Endodermal cell (in vitro differentiated cells): ENCODE measurements around the gene RNF215. TPM values are rescaled to one million over a fixed set of nuclear protein-coding genes. Genes with fewer than 3 reads are reported as not detected.
"Not testable (repeated sequence)": the region's sequence is repeated elsewhere in the genome, so short reads cannot be mapped to it uniquely, and the experiment has no call there.

Source experiments
- DNase-seq: peaks from one replicate; pipeline ENCODE4 v3.0.0-alpha.2; 2017
- H3K27ac ChIP-seq: 2 replicates; pipeline ENCODE4 v1.5.1; 2013; ENCODE audit warnings: mild to moderate bottlenecking, low read depth, low read length, moderate library complexity
- H3K27me3 ChIP-seq: 2 replicates; pipeline ENCODE4 v1.6.1; 2013; ENCODE audit warnings: mild to moderate bottlenecking, low read length, moderate library complexity; ENCODE audit not compliant: insufficient read depth, control insufficient read depth, poor library complexity, severe bottlenecking
- H3K36me3 ChIP-seq: 2 replicates; pipeline ENCODE4 v1.7.0; 2013; ENCODE audit warnings: mild to moderate bottlenecking, low read length, moderate library complexity; ENCODE audit not compliant: control insufficient read depth, insufficient read depth
- H3K4me1 ChIP-seq: one replicate; pipeline ENCODE4 v1.7.0; 2013; ENCODE audit warnings: low read length; ENCODE audit not compliant: control insufficient read depth, insufficient read depth
- H3K4me3 ChIP-seq: 2 replicates; pipeline ENCODE4 v1.5.1; 2013; ENCODE audit warnings: mild to moderate bottlenecking, low read length, moderate library complexity
- H3K9ac ChIP-seq: 2 replicates; pipeline ENCODE4 v1.6.1; 2013; ENCODE audit warnings: mild to moderate bottlenecking, low read length, moderate library complexity; ENCODE audit not compliant: poor library complexity, severe bottlenecking; ENCODE audit errors: extremely low read depth
- H3K9me3 ChIP-seq: 2 replicates; pipeline ENCODE4 v1.6.1; 2013; ENCODE audit warnings: mild to moderate bottlenecking, low read length, moderate library complexity; ENCODE audit not compliant: control insufficient read depth
- H3K27ac Mint-ChIP-seq: 2 replicates; pipeline ENCODE4 v1.8.0; 2020; ENCODE audit warnings: mixed read lengths
- H3K27me3 Mint-ChIP-seq: 2 replicates; pipeline ENCODE4 v1.8.0; 2021; ENCODE audit warnings: mild to moderate bottlenecking, mixed read lengths; ENCODE audit not compliant: insufficient read depth
- H3K36me3 Mint-ChIP-seq: 2 replicates; pipeline ENCODE4 v1.8.0; 2020; ENCODE audit warnings: low read depth, mixed read lengths
- H3K4me1 Mint-ChIP-seq: 2 replicates; pipeline ENCODE4 v1.8.0; 2020; ENCODE audit warnings: mixed read lengths
- H3K4me3 Mint-ChIP-seq: 2 replicates; pipeline ENCODE4 v1.8.0; 2020; ENCODE audit warnings: mild to moderate bottlenecking, moderate library complexity, mixed read lengths
- H3K9me3 Mint-ChIP-seq: 2 replicates; pipeline ENCODE4 v1.8.0; 2020; ENCODE audit warnings: mild to moderate bottlenecking, mixed read lengths
- WGBS, 2 experiments: methylation state at CpG; one replicate each; pipeline versions ENCODE4 v1.1.5 to v1.1.7; 2013; ENCODE audit warnings: missing lambda C conversion rate in 2 of 2, mixed read lengths in 1 of 2; ENCODE audit not compliant: insufficient coverage in 1 of 2, insufficient read length in 1 of 2; 5-methylcytosine and 5-hydroxymethylcytosine counted together
- total RNA-seq, 2 donors: library from RNA; stranded (reverse); fragmentation: NEBNext Ultra II Directional in 1 of 2; extraction: Animal tissue kit (Norgen Biotek cat#: 25700) in 1 of 2; gene quantifications; 2 replicates in 1 of 2; 3 replicates in 1 of 2; pipeline ENCODE4 v1.2.1, GENCODE V29; 2021
- TF ChIP-seq, protein P1 (sequence below): fragments of 200-600 bp; sonication (generic); conservative IDR thresholded peaks from 2 replicates; pipeline ENCODE4 v1.5.0; 2021; ENCODE audit warnings: antibody characterized with exemption, mild to moderate bottlenecking

The RNF215 gene
- total RNA-seq, 2 donors from 2014 or later = 44.0 to 46.7 TPM

- Mint-ChIP-seq H3K36me3 (peaks cover 81% of the 10 kb centered on the region), H3K9me3 (no peaks in the 10 kb centered on the region), H3K27me3 (no peaks in the 10 kb centered on the region), H3K4me3 (no peak overlapping the region), H3K4me1 (no peaks in the 10 kb centered on the region), H3K27ac (no peak overlapping the region)
- H3K9me3 ChIP-seq = no peaks in the 10 kb centered on the region
- peaks cover 92% of the 10 kb centered on the region for H3K36me3 ChIP-seq
- DNase-seq = no peak
- H3K4me3 ChIP-seq = no peak overlapping the region
- no peak overlapping the region for H3K9ac ChIP-seq
- no peak overlapping the region for H3K27ac ChIP-seq
- TF ChIP-seq, protein P1, sequence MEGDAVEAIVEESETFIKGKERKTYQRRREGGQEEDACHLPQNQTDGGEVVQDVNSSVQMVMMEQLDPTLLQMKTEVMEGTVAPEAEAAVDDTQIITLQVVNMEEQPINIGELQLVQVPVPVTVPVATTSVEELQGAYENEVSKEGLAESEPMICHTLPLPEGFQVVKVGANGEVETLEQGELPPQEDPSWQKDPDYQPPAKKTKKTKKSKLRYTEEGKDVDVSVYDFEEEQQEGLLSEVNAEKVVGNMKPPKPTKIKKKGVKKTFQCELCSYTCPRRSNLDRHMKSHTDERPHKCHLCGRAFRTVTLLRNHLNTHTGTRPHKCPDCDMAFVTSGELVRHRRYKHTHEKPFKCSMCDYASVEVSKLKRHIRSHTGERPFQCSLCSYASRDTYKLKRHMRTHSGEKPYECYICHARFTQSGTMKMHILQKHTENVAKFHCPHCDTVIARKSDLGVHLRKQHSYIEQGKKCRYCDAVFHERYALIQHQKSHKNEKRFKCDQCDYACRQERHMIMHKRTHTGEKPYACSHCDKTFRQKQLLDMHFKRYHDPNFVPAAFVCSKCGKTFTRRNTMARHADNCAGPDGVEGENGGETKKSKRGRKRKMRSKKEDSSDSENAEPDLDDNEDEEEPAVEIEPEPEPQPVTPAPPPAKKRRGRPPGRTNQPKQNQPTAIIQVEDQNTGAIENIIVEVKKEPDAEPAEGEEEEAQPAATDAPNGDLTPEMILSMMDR = no peak
- no peaks in the 10 kb centered on the region for H3K4me1 ChIP-seq
- no peaks in the 10 kb centered on the region for H3K27me3 ChIP-seq
- 95 to 97% methylated on average over 10 to 13 of the region's 13 CpGs for WGBS, 2 experiments
These were observed 42.6 kb downstream of the RNF215 start for GRCh38 chr22:30344447-30345200.

- H3K4me1 Mint-ChIP-seq = no peaks in the 10 kb centered on the region
- TF ChIP-seq, protein P1 = no peak
- H3K9me3 ChIP-seq = no peaks in the 10 kb centered on the region
- no peak overlapping the region for H3K4me3 ChIP-seq
- no peak for DNase-seq
- H3K4me3 Mint-ChIP-seq = no peak overlapping the region
- WGBS, 2 experiments = 91 to 93% methylated on average over 11 to 16 of the region's 16 CpGs
- H3K9me3 Mint-ChIP-seq = no peaks in the 10 kb centered on the region
- peaks cover 94% of the 10 kb centered on the region for H3K36me3 Mint-ChIP-seq
- H3K27ac Mint-ChIP-seq = no peak overlapping the region
- H3K27me3 Mint-ChIP-seq = no peaks in the 10 kb centered on the region
- no peaks in the 10 kb centered on the region for H3K27me3 ChIP-seq
- H3K9ac ChIP-seq = no peak overlapping the region
- H3K4me1 ChIP-seq = no peaks in the 10 kb centered on the region
- H3K36me3 ChIP-seq = peaks cover 89% of the 10 kb centered on the region
- no peak overlapping the region for H3K27ac ChIP-seq
These were observed 46.1 kb downstream of the RNF215 start for GRCh38 chr22:30340911-30341685.

GRCh38 chr22:30338802-30339201 is 48.4 kb downstream of the RNF215 start:
- Histone ChIP-seq H3K27me3 (no peaks in the 10 kb centered on the region), H3K9ac (no peak overlapping the region), H3K9me3 (no peaks in the 10 kb centered on the region), H3K4me3 (no peak overlapping the region), H3K27ac (no peak overlapping the region), H3K4me1 (no peaks in the 10 kb centered on the region), H3K36me3 (peaks cover 89% of the 10 kb centered on the region)
- TF ChIP-seq, protein P1 = no peak
- H3K4me3 Mint-ChIP-seq = no peak overlapping the region
- no peaks in the 10 kb centered on the region for H3K4me1 Mint-ChIP-seq
- peaks cover 95% of the 10 kb centered on the region for H3K36me3 Mint-ChIP-seq
- no peak overlapping the region for H3K27ac Mint-ChIP-seq
- 89 to 94% methylated on average over 4 to 7 of the region's 7 CpGs for WGBS, 2 experiments
- DNase-seq = no peak
- no peaks in the 10 kb centered on the region for H3K9me3 Mint-ChIP-seq
- H3K27me3 Mint-ChIP-seq = no peaks in the 10 kb centered on the region

GRCh38 chr22:30338341-30338740 is 48.9 kb downstream of the RNF215 start:
- H3K27ac ChIP-seq, H3K27me3 ChIP-seq, H3K4me1 ChIP-seq, H3K4me3 Mint-ChIP-seq, H3K27ac Mint-ChIP-seq, DNase-seq, H3K9me3 ChIP-seq, H3K4me1 Mint-ChIP-seq, H3K27me3 Mint-ChIP-seq, H3K9me3 Mint-ChIP-seq, H3K9ac ChIP-seq, H3K4me3 ChIP-seq: not testable (repeated sequence)
- WGBS, 2 experiments = 92% methylated on average over 9 of the region's 9 CpGs; no CpG with 5 or more reads in 1 of the 2 experiments
- peaks cover 96% of the 10 kb centered on the region for H3K36me3 Mint-ChIP-seq
- H3K36me3 ChIP-seq = peaks cover 89% of the 10 kb centered on the region
